ENCODE results near the gene E2F6. TPM values are rescaled to one million over a fixed set of nuclear protein-coding genes. Genes with fewer than 3 reads are reported as not detected.

E2F6 gene
- total RNA-seq, 5 donors from 2014 or later (not counting 1 experiment from before 2014, with no cell fraction given), result 4.8 to 9.5 (median 9.1) TPM

- H3K27me3 ChIP-seq (replicated peaks in 1 of 2; ENCODE audit: control insufficient read depth in 2 of 2, extremely low read depth in 1 of 2, insufficient read depth in 2 of 2, low read length in 1 of 2), result peaks cover 8 to 45% of the 10 kb centered on the region in 2 experiments
- Mint-ChIP-seq H3K4me1 (peaks cover 6 to 13% (median 10%) of the 10 kb centered on the region in 3 donors), H3K27me3 (peaks cover 57 to 69% of the 10 kb centered on the region in 2 donors), H3K9me3 (no peaks in the 10 kb centered on the region), H3K36me3 (no peaks in the 10 kb centered on the region), H3K4me3 (peak overlapping the region in 1 of 3 donors; percentile 41), H3K27ac (no peak overlapping the region)
- no peak overlapping the region for H3K4me3 ChIP-seq (ENCODE audit: control insufficient read depth in 1 of 2, extremely low read depth in 1 of 2, low read length in 1 of 2)
- H3K36me3 ChIP-seq (ENCODE audit: control insufficient read depth in 2 of 2, extremely low read depth in 1 of 2, insufficient read depth in 1 of 2, low read length in 1 of 2), result no peaks in the 10 kb centered on the region
- CTCF ChIA-PET, result interaction anchor here in 1 of 2 donors (0.6 kb wide), 1 partner anchor 213 kb away, joined by 8 read pairs; no protein-coding TSS in a partner anchor
- peaks cover 0 to 14% of the 10 kb centered on the region in 2 experiments for H3K4me1 ChIP-seq (ENCODE audit: control insufficient read depth in 1 of 2, extremely low read depth in 1 of 2, insufficient read depth in 2 of 2, low read length in 2 of 2)
- DNase-seq (no peak), ATAC-seq (replicated peaks in 1 of 4) (no peak)
- POLR2A ChIA-PET, result interaction anchor here in 1 of 2 donors (0.7 kb wide), 1 partner anchor 15 kb away, joined by 3 read pairs; no protein-coding TSS in a partner anchor
- no peaks in the 10 kb centered on the region for H3K9me3 ChIP-seq
- H3K27ac ChIP-seq (ENCODE audit: low read length), result no peak overlapping the region
- WGBS (ENCODE audit: insufficient coverage), result no CpG with 5 or more reads among the region's 7 CpGs
Observed at GRCh38 chr2:11483806-11484617, 18.1 kb upstream of the E2F6 start.

DNA sequence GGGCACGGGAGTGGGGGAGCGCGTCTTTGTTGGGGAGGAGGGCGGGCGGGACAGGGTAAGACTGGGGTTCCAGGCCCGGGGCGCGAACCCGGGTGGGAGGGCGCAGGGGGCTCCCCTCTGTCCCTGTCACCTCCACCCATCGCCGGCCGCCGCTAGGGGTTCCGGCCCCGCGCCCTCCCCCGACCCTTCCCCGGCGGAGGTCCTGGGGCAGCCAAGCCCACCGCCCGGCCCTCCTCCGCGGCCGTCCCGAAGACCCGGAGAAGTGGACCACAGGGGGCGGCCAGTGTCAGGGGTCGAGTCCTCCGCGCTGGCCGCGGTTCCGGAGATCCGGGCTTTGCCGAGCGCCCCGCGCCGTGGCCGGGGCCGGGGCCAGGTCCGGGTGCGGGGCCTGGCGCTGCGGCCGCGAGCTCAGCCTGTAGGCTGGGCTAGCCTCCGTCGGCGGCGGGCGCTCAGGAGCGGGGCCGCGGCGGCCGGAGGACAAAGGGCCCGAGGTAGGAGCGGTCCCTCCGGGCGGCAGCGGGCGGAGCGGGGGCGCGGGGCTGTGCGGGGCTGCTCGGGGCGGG lies 16.6 kb upstream of the E2F6 start:
- ChIA-PET POLR2A (no interaction called here), CTCF (no interaction called here)
- no peaks in the 10 kb centered on the region for H3K36me3 ChIP-seq (ENCODE audit: control insufficient read depth in 2 of 2, extremely low read depth in 1 of 2, insufficient read depth in 1 of 2, low read length in 1 of 2)
- Mint-ChIP-seq H3K27me3 (peaks cover 62 to 70% of the 10 kb centered on the region in 2 donors), H3K27ac (no peak overlapping the region), H3K4me3 (peak overlapping the region in 1 of 3 donors; percentile 58), H3K9me3 (no peaks in the 10 kb centered on the region), H3K36me3 (no peaks in the 10 kb centered on the region), H3K4me1 (peaks cover 6 to 13% (median 10%) of the 10 kb centered on the region in 3 donors)
- H3K4me1 ChIP-seq (ENCODE audit: control insufficient read depth in 1 of 2, extremely low read depth in 1 of 2, insufficient read depth in 2 of 2, low read length in 2 of 2), result peaks cover 0 to 14% of the 10 kb centered on the region in 2 experiments
- ATAC-seq (replicated peaks in 1 of 4) (peak in 2 of 4 experiments; percentile 23 to 41), DNase-seq (no peak)
- H3K9me3 ChIP-seq, result no peaks in the 10 kb centered on the region
- H3K27ac ChIP-seq (ENCODE audit: low read length), result no peak overlapping the region
- H3K27me3 ChIP-seq (replicated peaks in 1 of 2; ENCODE audit: control insufficient read depth in 2 of 2, extremely low read depth in 1 of 2, insufficient read depth in 2 of 2, low read length in 1 of 2), result peaks cover 8 to 47% of the 10 kb centered on the region in 2 experiments
- H3K4me3 ChIP-seq (ENCODE audit: control insufficient read depth in 1 of 2, extremely low read depth in 1 of 2, low read length in 1 of 2), result no peak overlapping the region
- 2% methylated on average over 65 of the region's 70 CpGs for WGBS (ENCODE audit: insufficient coverage)

DNA sequence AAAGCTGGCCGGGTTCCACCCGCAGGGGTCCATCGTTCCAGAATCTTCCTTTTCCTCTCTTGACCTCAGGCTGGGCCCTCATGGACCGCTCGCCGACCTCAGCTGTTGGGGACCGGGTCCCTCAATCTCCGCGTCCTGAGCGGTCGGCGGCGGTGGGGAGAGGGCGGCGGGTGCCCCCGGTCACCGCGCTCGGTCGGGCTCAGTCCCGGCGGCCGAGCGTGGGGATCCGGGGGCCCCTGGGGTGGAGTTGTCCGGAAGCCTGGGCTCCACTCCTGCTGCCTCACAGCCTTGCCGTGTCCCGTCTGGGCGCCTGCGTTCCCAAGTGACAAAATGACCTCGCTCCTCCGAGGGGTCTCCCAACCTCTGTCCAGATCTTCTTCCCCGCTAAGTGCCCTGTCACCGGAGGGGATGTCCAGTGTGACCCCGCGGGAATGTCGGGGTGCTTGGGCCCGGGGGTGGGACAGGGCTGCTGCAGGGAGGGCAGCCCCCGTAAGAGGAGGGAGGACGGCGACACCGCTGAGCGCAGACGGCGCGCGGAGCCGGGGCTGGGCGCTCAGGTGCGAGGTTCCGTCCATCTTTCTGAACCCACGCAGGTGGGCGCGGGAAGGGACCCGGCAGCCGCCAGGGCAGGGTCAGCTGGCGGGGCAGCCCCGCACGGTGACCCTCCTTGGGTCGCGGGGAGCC lies 16.0 kb upstream of the E2F6 start:
- peak overlapping the region in 1 of 3 donors; percentile 55 for H3K4me3 Mint-ChIP-seq
- Histone ChIP-seq H3K27ac (ENCODE audit: low read length) (no peak overlapping the region), H3K4me3 (ENCODE audit: control insufficient read depth in 1 of 2, extremely low read depth in 1 of 2, low read length in 1 of 2) (no peak overlapping the region), H3K27me3 (replicated peaks in 1 of 2; ENCODE audit: control insufficient read depth in 2 of 2, extremely low read depth in 1 of 2, insufficient read depth in 2 of 2, low read length in 1 of 2) (peaks cover 8 to 49% of the 10 kb centered on the region in 2 experiments), H3K9me3 (no peaks in the 10 kb centered on the region), H3K36me3 (ENCODE audit: control insufficient read depth in 2 of 2, extremely low read depth in 1 of 2, insufficient read depth in 1 of 2, low read length in 1 of 2) (no peaks in the 10 kb centered on the region), H3K4me1 (ENCODE audit: control insufficient read depth in 1 of 2, extremely low read depth in 1 of 2, insufficient read depth in 2 of 2, low read length in 2 of 2) (peaks cover 0 to 14% of the 10 kb centered on the region in 2 experiments)
- DNase-seq, result no peak
- H3K4me1 Mint-ChIP-seq, result peaks cover 6 to 13% (median 10%) of the 10 kb centered on the region in 3 donors
- ChIA-PET CTCF (no interaction called here), POLR2A (interaction anchor here in 1 of 2 donors (0.6 kb wide), 1 partner anchor 191 kb away, joined by 3 read pairs; no protein-coding TSS in a partner anchor)
- H3K9me3 Mint-ChIP-seq, result no peaks in the 10 kb centered on the region
- ATAC-seq (replicated peaks in 1 of 4), result no peak
- 16% methylated on average over 55 of the region's 61 CpGs for WGBS (ENCODE audit: insufficient coverage)
- H3K27me3 Mint-ChIP-seq, result peaks cover 56 to 64% of the 10 kb centered on the region in 2 donors
- H3K27ac Mint-ChIP-seq, result no peak overlapping the region
- no peaks in the 10 kb centered on the region for H3K36me3 Mint-ChIP-seq

DNA sequence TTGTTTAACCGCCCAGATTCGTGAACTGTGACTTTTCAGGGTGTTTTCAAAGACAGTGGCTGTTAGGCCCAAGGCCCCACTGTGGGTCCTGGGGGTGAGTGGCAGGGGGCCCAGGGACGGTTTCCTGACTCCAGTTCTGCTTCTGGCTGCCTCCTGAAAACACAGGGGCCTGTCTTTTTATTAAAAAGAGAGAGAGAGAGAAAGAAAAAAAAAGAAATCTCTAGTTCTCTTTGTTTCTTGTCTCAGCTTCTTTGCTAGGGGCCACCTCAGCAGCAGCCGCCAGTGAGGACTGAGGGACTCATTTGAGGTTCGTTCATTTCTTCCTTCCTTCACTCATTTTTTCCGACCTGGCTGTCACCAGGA lies 15.4 kb upstream of the E2F6 start:
- peaks cover 0 to 14% of the 10 kb centered on the region in 2 experiments for H3K4me1 ChIP-seq (ENCODE audit: control insufficient read depth in 1 of 2, extremely low read depth in 1 of 2, insufficient read depth in 2 of 2, low read length in 2 of 2)
- no peak overlapping the region for H3K27ac ChIP-seq (ENCODE audit: low read length)
- H3K27me3 Mint-ChIP-seq, result peaks cover 54 to 64% of the 10 kb centered on the region in 2 donors
- H3K9me3 Mint-ChIP-seq, result no peaks in the 10 kb centered on the region
- no peaks in the 10 kb centered on the region for H3K36me3 Mint-ChIP-seq
- H3K4me3 Mint-ChIP-seq, result peak overlapping the region in 1 of 3 donors; percentile 55
- no peak overlapping the region for H3K27ac Mint-ChIP-seq
- H3K4me3 ChIP-seq (ENCODE audit: control insufficient read depth in 1 of 2, extremely low read depth in 1 of 2, low read length in 1 of 2), result no peak overlapping the region
- WGBS (ENCODE audit: insufficient coverage), result 60% methylated on average over 3 of the region's 6 CpGs
- ChIA-PET POLR2A (interaction anchor here in 1 of 2 donors (0.6 kb wide), 1 partner anchor 190 kb away, joined by 3 read pairs; no protein-coding TSS in a partner anchor), CTCF (no interaction called here)
- H3K9me3 ChIP-seq, result no peaks in the 10 kb centered on the region
- H3K36me3 ChIP-seq (ENCODE audit: control insufficient read depth in 2 of 2, extremely low read depth in 1 of 2, insufficient read depth in 1 of 2, low read length in 1 of 2), result no peaks in the 10 kb centered on the region
- H3K4me1 Mint-ChIP-seq, result peaks cover 6 to 13% (median 10%) of the 10 kb centered on the region in 3 donors
- H3K27me3 ChIP-seq (replicated peaks in 1 of 2; ENCODE audit: control insufficient read depth in 2 of 2, extremely low read depth in 1 of 2, insufficient read depth in 2 of 2, low read length in 1 of 2), result peaks cover 6 to 49% of the 10 kb centered on the region in 2 experiments
- DNase-seq, result no peak
- no peak for ATAC-seq (replicated peaks in 1 of 4)

- H3K27ac Mint-ChIP-seq, result no peak overlapping the region
Observed at GRCh38 chr2:11480859-11481258, 14.9 kb upstream of the E2F6 start.

More at GRCh38 chr2:11480859-11481258, 14.9 kb upstream of the E2F6 start:
- DNase-seq (no peak), ATAC-seq (replicated peaks in 1 of 4) (no peak)
- Mint-ChIP-seq H3K36me3 (no peaks in the 10 kb centered on the region), H3K4me3 (peak overlapping the region in 2 of 3 donors; percentile 2 to 55), H3K4me1 (peaks cover 6 to 13% (median 10%) of the 10 kb centered on the region in 3 donors), H3K27me3 (peaks cover 50 to 62% of the 10 kb centered on the region in 2 donors), H3K9me3 (no peaks in the 10 kb centered on the region)
- ChIA-PET POLR2A (interaction anchor here in 1 of 2 donors (0.7 kb wide), 1 partner anchor 440 kb away, joined by 11 read pairs; no protein-coding TSS in a partner anchor), CTCF (interaction anchor here (0.6 to 0.7 kb wide), 5 partner anchors 41 to 1290 kb away, joined by 3 to 6 read pairs (median 3); no protein-coding TSS in a partner anchor)
- 100% methylated on average over 2 of the region's 7 CpGs for WGBS (ENCODE audit: insufficient coverage)
- Histone ChIP-seq H3K27ac (ENCODE audit: low read length) (no peak overlapping the region), H3K4me3 (ENCODE audit: control insufficient read depth in 1 of 2, extremely low read depth in 1 of 2, low read length in 1 of 2) (no peak overlapping the region), H3K4me1 (ENCODE audit: control insufficient read depth in 1 of 2, extremely low read depth in 1 of 2, insufficient read depth in 2 of 2, low read length in 2 of 2) (peaks cover 0 to 14% of the 10 kb centered on the region in 2 experiments), H3K9me3 (no peaks in the 10 kb centered on the region), H3K27me3 (replicated peaks in 1 of 2; ENCODE audit: control insufficient read depth in 2 of 2, extremely low read depth in 1 of 2, insufficient read depth in 2 of 2, low read length in 1 of 2) (peaks cover 6 to 46% of the 10 kb centered on the region in 2 experiments), H3K36me3 (ENCODE audit: control insufficient read depth in 2 of 2, extremely low read depth in 1 of 2, insufficient read depth in 1 of 2, low read length in 1 of 2) (no peaks in the 10 kb centered on the region)
